Mesodermal cell (in vitro differentiated cells): ENCODE measurements around the gene PTPRN2.
"Not testable (repeated sequence)": the region's sequence is repeated elsewhere in the genome, so short reads cannot be mapped to it uniquely, and the experiment has no call there.

ENCODE experiments used
- H3K27ac ChIP-seq: 2 replicates; pipeline ENCODE4 v1.7.0; 2013; ENCODE audit warnings: mild to moderate bottlenecking, low read depth, low read length, moderate library complexity; ENCODE audit not compliant: severe bottlenecking
- H3K36me3 ChIP-seq: 2 replicates; pipeline ENCODE4 v1.7.1; 2013; ENCODE audit warnings: mild to moderate bottlenecking, low read length, moderate library complexity; ENCODE audit not compliant: control insufficient read depth, insufficient read depth
- H3K4me1 ChIP-seq: one replicate; pipeline ENCODE4 v1.7.1; 2013; ENCODE audit warnings: mild to moderate bottlenecking, low read length; ENCODE audit not compliant: insufficient read depth, control insufficient read depth, poor library complexity, severe bottlenecking
- H3K4me3 ChIP-seq: 2 replicates; pipeline ENCODE4 v1.7.0; 2013; ENCODE audit warnings: low read length, control low read depth, mild to moderate bottlenecking; ENCODE audit not compliant: insufficient read depth, poor library complexity, severe bottlenecking; ENCODE audit errors: extremely low read depth
- H3K9me3 ChIP-seq: 2 replicates; pipeline ENCODE4 v1.7.1; 2013; ENCODE audit warnings: mild to moderate bottlenecking, low read length, moderate library complexity; ENCODE audit not compliant: control insufficient read depth
- WGBS, 2 experiments: methylation state at CpG; one replicate each; pipeline ENCODE4 v1.1.5; 2013; ENCODE audit warnings: missing lambda C conversion rate in 2 of 2; ENCODE audit not compliant: insufficient coverage in 2 of 2; 5-methylcytosine and 5-hydroxymethylcytosine counted together

The PTPRN2 gene

GRCh38 chr7:158035343-158035742 is 552.3 kb downstream of the PTPRN2 start:
- H3K4me3 ChIP-seq, result no peak overlapping the region
- 58 to 65% methylated on average over 4 of the region's 4 CpGs for WGBS, 2 experiments
- no peaks in the 10 kb centered on the region for H3K4me1 ChIP-seq
- peaks cover 65% of the 10 kb centered on the region for H3K9me3 ChIP-seq
- no peak overlapping the region for H3K27ac ChIP-seq
- no peaks in the 10 kb centered on the region for H3K36me3 ChIP-seq

- no peaks in the 10 kb centered on the region for H3K4me1 ChIP-seq
- H3K9me3 ChIP-seq, result peaks cover 61% of the 10 kb centered on the region
- H3K36me3 ChIP-seq, result no peaks in the 10 kb centered on the region
- no peak overlapping the region for H3K4me3 ChIP-seq
- 52% methylated on average over 2 of the region's 3 CpGs; no CpG with 5 or more reads in 1 of the 2 experiments for WGBS, 2 experiments
- no peak overlapping the region for H3K27ac ChIP-seq
Measured at GRCh38 chr7:158034571-158034970, 553.1 kb downstream of the PTPRN2 start.

GRCh38 chr7:158033925-158034324 is 553.7 kb downstream of the PTPRN2 start:
- peaks cover 57% of the 10 kb centered on the region for H3K9me3 ChIP-seq
- not testable (repeated sequence) for H3K27ac ChIP-seq, H3K4me1 ChIP-seq, H3K4me3 ChIP-seq, H3K36me3 ChIP-seq
- 76 to 90% methylated on average over 5 to 6 of the region's 6 CpGs for WGBS, 2 experiments

- 47 to 76% methylated on average over 2 to 4 of the region's 8 CpGs for WGBS, 2 experiments
- H3K27ac ChIP-seq, result no peak overlapping the region
- no peak overlapping the region for H3K4me3 ChIP-seq
- H3K9me3 ChIP-seq, result peaks cover 59% of the 10 kb centered on the region
- H3K4me1 ChIP-seq, result no peaks in the 10 kb centered on the region
- H3K36me3 ChIP-seq, result no peaks in the 10 kb centered on the region
Measured at GRCh38 chr7:158033196-158033595, 554.4 kb downstream of the PTPRN2 start.

- H3K4me3 ChIP-seq, result no peak overlapping the region
- no peaks in the 10 kb centered on the region for H3K36me3 ChIP-seq
- 69 to 73% methylated on average over 10 to 11 of the region's 11 CpGs for WGBS, 2 experiments
- no peaks in the 10 kb centered on the region for H3K4me1 ChIP-seq
- H3K27ac ChIP-seq, result no peak overlapping the region
- H3K9me3 ChIP-seq, result peaks cover 61% of the 10 kb centered on the region
Measured at GRCh38 chr7:158032561-158033115, 555.0 kb downstream of the PTPRN2 start.

GRCh38 chr7:158031867-158032308 is 555.7 kb downstream of the PTPRN2 start:
- WGBS, 2 experiments, result 81 to 87% methylated on average over 8 to 13 of the region's 13 CpGs
- Histone ChIP-seq H3K4me3 (no peak overlapping the region), H3K9me3 (peaks cover 62% of the 10 kb centered on the region), H3K36me3 (no peaks in the 10 kb centered on the region), H3K4me1 (no peaks in the 10 kb centered on the region), H3K27ac (no peak overlapping the region)

GRCh38 chr7:158030566-158030965 is 557.1 kb downstream of the PTPRN2 start:
- Histone ChIP-seq H3K4me1 (no peaks in the 10 kb centered on the region), H3K9me3 (peaks cover 67% of the 10 kb centered on the region), H3K27ac (no peak overlapping the region), H3K4me3 (no peak overlapping the region), H3K36me3 (no peaks in the 10 kb centered on the region)
- WGBS, 2 experiments, result 75% methylated on average over 10 to 11 of the region's 11 CpGs

GRCh38 chr7:158030071-158030470 is 557.6 kb downstream of the PTPRN2 start:
- Histone ChIP-seq H3K4me1 (no peaks in the 10 kb centered on the region), H3K9me3 (peaks cover 64% of the 10 kb centered on the region), H3K36me3 (no peaks in the 10 kb centered on the region), H3K4me3 (no peak overlapping the region), H3K27ac (no peak overlapping the region)
- 79 to 83% methylated on average over 9 to 10 of the region's 10 CpGs for WGBS, 2 experiments

- WGBS, 2 experiments, result 61 to 63% methylated on average over 4 of the region's 5 CpGs
- Histone ChIP-seq H3K9me3 (peaks cover 63% of the 10 kb centered on the region), H3K27ac (no peak overlapping the region), H3K36me3 (no peaks in the 10 kb centered on the region), H3K4me3 (no peak overlapping the region), H3K4me1 (no peaks in the 10 kb centered on the region)
Measured at GRCh38 chr7:158029509-158029908, 558.1 kb downstream of the PTPRN2 start.

GRCh38 chr7:158028971-158029370 is 558.7 kb downstream of the PTPRN2 start:
- Histone ChIP-seq H3K27ac (no peak overlapping the region), H3K36me3 (no peaks in the 10 kb centered on the region), H3K4me1 (no peaks in the 10 kb centered on the region), H3K9me3 (peaks cover 68% of the 10 kb centered on the region), H3K4me3 (no peak overlapping the region)
- 83 to 87% methylated on average over 21 of the region's 22 CpGs for WGBS, 2 experiments

GRCh38 chr7:158028290-158028941 is 559.2 kb downstream of the PTPRN2 start:
- no peak overlapping the region for H3K27ac ChIP-seq
- H3K9me3 ChIP-seq, result peaks cover 68% of the 10 kb centered on the region
- 78 to 89% methylated on average over 19 to 22 of the region's 22 CpGs for WGBS, 2 experiments
- H3K4me3 ChIP-seq, result no peak overlapping the region
- no peaks in the 10 kb centered on the region for H3K4me1 ChIP-seq
- H3K36me3 ChIP-seq, result no peaks in the 10 kb centered on the region
